K562 (cell line): ENCODE measurements around the gene MAPKAPK3. TPM values are rescaled to one million over a fixed set of nuclear protein-coding genes. Genes with fewer than 3 reads are reported as not detected.
A peak's percentile ranks its signal among the peaks of the same experiment; 100 is the strongest.

Source experiments
- ATAC-seq: fragments of 200-7000 bp; cut with Tn5 transposase; 3 replicates; pipeline ENCODE4 v1.9.1; 2020; ENCODE audit warnings: moderate library complexity
- BruUV-seq: library from RNA; stranded (reverse); fragments of 400-500 nt; replicated peaks from 2 replicates; lab custom pipeline; 2021; lab: Mats Ljungman, UMichigan
- CTCF ChIA-PET: fragments of 300-600 bp; formaldehyde crosslinking; extraction: SDS; loops from one replicate; lab custom pipeline; 2021; ENCODE audit warnings: low intra/inter-chr PET ratio; lab: Yijun Ruan, JAX
- POLR2A ChIA-PET: fragments of 300-600, 350-650 bp; sonication (Branson Sonifier 250); formaldehyde crosslinking; extraction: SDS; loops from one replicate; lab custom pipeline; 2021; ENCODE audit warnings: antibody characterized with exemption, inconsistent platforms; lab: Yijun Ruan, JAX
- DNase-seq, 4 experiments: peaks; one replicate each; pipeline versions ENCODE4 v3.0.0 to v3.0.0-alpha.2; 2011 to 2018; ENCODE audit warnings: low spot score in 3 of 4, mixed read lengths in 3 of 4; ENCODE audit errors: extremely low read depth in 1 of 4
- FAIRE-seq: peaks from 2 replicates; lab custom pipeline; 2011; peaks lifted over from hg19 to GRCh38; lab: Jason Lieb, UNC
- H2AFZ ChIP-seq: 2 replicates; pipeline ENCODE4 v1.6.0; 2011; ENCODE audit warnings: low read depth, low read length, control low read depth, inconsistent platforms
- H3K27ac ChIP-seq: fragments of 200-600 bp; 3 replicates; pipeline ENCODE4 v1.8.0; 2011; ENCODE audit warnings: low read depth, mild to moderate bottlenecking, control low read depth, inconsistent platforms, low read length, moderate library complexity, mixed read lengths; ENCODE audit errors: extremely low read depth
- H3K27me3 ChIP-seq, 2 experiments: fragments of 300-600 bp in 1 of 2; 2 replicates in 1 of 2; 3 replicates in 1 of 2; pipeline versions ENCODE4 v1.6.0 to v1.8.0; 2011; ENCODE audit warnings: inconsistent platforms in 2 of 2, low read length in 2 of 2, mild to moderate bottlenecking in 1 of 2, mixed read lengths in 1 of 2, moderate library complexity in 1 of 2; ENCODE audit not compliant: control insufficient read depth in 2 of 2, insufficient read depth in 2 of 2
- H3K36me3 ChIP-seq: fragments of 300-600 bp; 3 replicates; pipeline ENCODE4 v1.8.0; 2011; ENCODE audit warnings: mild to moderate bottlenecking, low read length, inconsistent platforms; ENCODE audit not compliant: control insufficient read depth, insufficient read depth
- H3K4me1 ChIP-seq, 2 experiments: fragments of 200-600 bp in 1 of 2; replicated peaks in 1 of 2; 2 replicates in 1 of 2; 3 replicates in 1 of 2; pipeline versions ENCODE4 v1.5.1 to v1.8.0; 2011; ENCODE audit warnings: inconsistent platforms in 2 of 2, low read length in 2 of 2, mild to moderate bottlenecking in 1 of 2, mixed read lengths in 1 of 2, moderate library complexity in 1 of 2; ENCODE audit not compliant: control insufficient read depth in 2 of 2, insufficient read depth in 2 of 2
- H3K4me2 ChIP-seq: 2 replicates; pipeline ENCODE4 v1.6.1; 2011; ENCODE audit warnings: low read length, control low read depth, inconsistent platforms, mixed read lengths; ENCODE audit not compliant: insufficient read depth
- H3K4me3 ChIP-seq: fragments of 200-600 bp; sonication (generic), shearing (Covaris generic); 2 replicates; pipeline ENCODE4 v1.5.1; 2016; ENCODE audit warnings: control low read depth, inconsistent platforms
- H3K79me2 ChIP-seq: fragments of 200-600 bp; 3 replicates; pipeline ENCODE4 v1.8.0; 2011; ENCODE audit warnings: low read length, inconsistent platforms; ENCODE audit not compliant: control insufficient read depth, insufficient read depth
- H3K9ac ChIP-seq, 2 experiments: 2 replicates each; pipeline versions ENCODE4 v1.6.0 to v1.6.1; 2011; ENCODE audit warnings: low read depth in 2 of 2, low read length in 2 of 2, control low read depth in 1 of 2, inconsistent platforms in 1 of 2, mild to moderate bottlenecking in 1 of 2, mixed read lengths in 1 of 2; ENCODE audit not compliant: insufficient read depth in 1 of 2
- H3K9me1 ChIP-seq: one replicate; pipeline ENCODE4 v1.6.0; 2011; ENCODE audit warnings: inconsistent platforms, mild to moderate bottlenecking, low read length, moderate library complexity; ENCODE audit not compliant: control insufficient read depth, insufficient read depth
- H3K9me3 ChIP-seq: replicated peaks from 2 replicates; pipeline ENCODE4 v1.5.1; 2011; ENCODE audit warnings: low read depth, low read length, inconsistent platforms; ENCODE audit not compliant: control insufficient read depth, insufficient read depth
- H4K20me1 ChIP-seq: replicated peaks from 2 replicates; pipeline ENCODE4 v1.6.1; 2011; ENCODE audit warnings: low read length, inconsistent platforms, mixed read lengths; ENCODE audit not compliant: control insufficient read depth, insufficient read depth
- CHD7 ChIP-seq: fragments of 200-600 bp; sonication (generic); IDR thresholded peaks from one replicate; pipeline ENCODE4 v1.6.1; 2012; ENCODE audit warnings: mild to moderate bottlenecking, low read depth, low read length, inconsistent platforms
- KDM5B ChIP-seq: fragments of 200-600 bp; sonication (generic); IDR thresholded peaks from 2 replicates; pipeline ENCODE4 v1.6.1; 2012; ENCODE audit warnings: low read depth, mild to moderate bottlenecking, moderate library complexity, low read length, control low read depth, inconsistent platforms; ENCODE audit not compliant: insufficient replicate concordance
- NRF1 ChIP-seq, 2 experiments: fragments of 450-650 bp; IDR thresholded peaks in 1 of 2; conservative IDR thresholded peaks in 1 of 2; 2 replicates each; pipeline ENCODE4 v1.6.1; 2014; ENCODE audit warnings: mild to moderate bottlenecking in 2 of 2
- PML ChIP-seq: IDR thresholded peaks from 2 replicates; pipeline ENCODE4 v1.6.1; 2012; ENCODE audit warnings: low read length, inconsistent platforms
- POLR2A ChIP-seq: fragments of 450-650 bp; conservative IDR thresholded peaks from 2 replicates; pipeline ENCODE4 v1.6.1; 2016
- SRSF7 ChIP-seq: fragments of 200-400 bp; formaldehyde crosslinking; optimal IDR thresholded peaks from 2 replicates; pipeline ENCODE3; 2017; ENCODE audit warnings: mild to moderate bottlenecking, low read depth, low read length
- ZFP1 ChIP-seq: fragments of 450-650 bp; formaldehyde crosslinking; IDR thresholded peaks from 2 replicates; pipeline ENCODE4 v1.4.0; 2020; ENCODE audit warnings: mild to moderate bottlenecking, mixed read lengths
- WGBS: fragments of 100-300 bp; shearing (Covaris generic); methylation state at CpG from one replicate; pipeline ENCODE4 v1.1.6; 2016; ENCODE audit warnings: low coverage, mixed read lengths; ENCODE audit not compliant: insufficient coverage; ENCODE audit errors: missing lambda C conversion rate; 5-methylcytosine and 5-hydroxymethylcytosine counted together
- in situ Hi-C: fragments of 300-500 bp; cut with MboI; formaldehyde crosslinking; loops from 4 replicates; pipeline ENCODE4 v1.15.0; 2018; ENCODE audit warnings: inconsistent platforms, mixed read lengths
- intact Hi-C: fragments of 100-400 bp; cut with micrococcal nuclease; formaldehyde crosslinking; loops from 2 replicates; pipeline ENCODE4 v1.14.2; 2022
- polyA plus RNA-seq, 8 experiments: library from polyadenylated mRNA; depleted of rRNA in 4 of 8; stranded (reverse) in 5 of 8; unstranded in 3 of 8; fragments of >200 nt; fragmentation: Nextera tagmentation in 2 of 8; fragmentation: Illumina TruSeq in 1 of 8; extraction: Ambion mirVana in 2 of 8; extraction: Trizol in 1 of 8; gene quantifications; 2 replicates each; pipeline versions ENCODE4 v1.2.1 to v1.2.3, GENCODE V29; 2011 to 2014; ENCODE audit warnings: inconsistent platforms in 1 of 8, missing spikeins in 1 of 8
- total RNA-seq, 7 experiments: library from RNA; depleted of rRNA in 6 of 7; stranded (reverse); fragments of >200 nt in 6 of 7; fragmentation: Illumina TruSeq in 2 of 7; extraction: Trizol in 2 of 7; gene quantifications; 2 replicates each; pipeline versions ENCODE4 v1.2.1 to v1.2.3, GENCODE V29; 2011 to 2021; ENCODE audit warnings: low replicate concordance in 1 of 7
- TF ChIP-seq, protein P1 (sequence below): IDR thresholded peaks from 2 replicates; pipeline ENCODE4 v1.6.1; 2012; ENCODE audit warnings: low read depth, low read length, improper control_type of control experiment, borderline replicate concordance

The MAPKAPK3 gene
- total and polyA plus RNA-seq, 9 of the 15 experiments (the other 6 are each of a cell fraction or from before 2014, with no cell fraction given) = 8.0 to 56.4 (median 41.2) TPM

DNA sequence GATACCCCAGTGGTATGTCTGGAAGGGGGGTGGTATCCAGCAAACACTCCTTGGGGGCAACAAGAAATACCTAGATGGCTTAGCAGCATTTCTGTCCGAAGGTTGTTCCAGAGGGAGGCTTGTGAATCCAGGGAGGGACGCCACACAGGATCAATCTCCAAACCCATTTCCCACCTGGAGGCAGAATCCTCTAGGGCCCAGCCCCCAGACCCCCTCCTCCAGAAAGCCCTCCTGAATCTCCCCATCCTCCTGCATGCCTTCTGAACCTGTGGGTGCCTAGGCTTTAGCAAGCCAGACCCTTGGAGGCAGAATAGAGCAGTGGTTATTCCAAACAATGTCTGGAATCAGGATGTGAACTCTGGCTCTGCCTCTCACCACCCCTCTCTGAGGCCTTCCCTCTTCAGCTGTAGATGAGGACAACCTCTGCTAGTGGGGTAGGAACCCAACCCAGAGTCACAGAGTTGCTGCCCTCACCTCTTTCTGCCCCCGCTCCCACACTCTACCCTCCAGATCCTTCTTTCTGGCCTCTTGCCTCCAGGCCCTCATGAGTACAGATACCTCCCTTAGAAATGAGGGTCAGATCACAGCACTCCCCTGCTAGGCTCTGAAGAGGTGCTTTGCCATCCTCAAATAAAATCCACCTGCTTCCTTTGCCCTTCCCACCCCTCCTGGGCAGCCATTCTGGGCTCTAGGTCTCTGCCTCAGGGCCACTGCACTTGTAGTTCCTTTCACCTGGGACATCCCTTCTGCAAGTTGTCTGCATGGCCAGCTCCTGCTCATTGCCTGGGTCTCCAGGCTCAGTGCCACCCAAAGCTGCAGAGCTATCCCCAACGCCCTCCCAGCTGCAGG lies 13.5 kb upstream of the MAPKAPK3 start:
- H3K27ac ChIP-seq = peak overlapping the region; percentile 96
- FAIRE-seq (no peak), DNase-seq (no peak), ATAC-seq (no peak)
- H4K20me1 ChIP-seq = peaks cover 17% of the 10 kb centered on the region
- BruUV-seq = no TSS peak
- H3K9ac ChIP-seq = peak overlapping the region; percentile 74 to 89; a peak in 3 of 4 replicates
- POLR2A ChIA-PET = interaction anchor here (0.9 to 4.8 kb wide), 9 partner anchors 8 to 34 kb away, joined by 3 to 44 read pairs (median 6); partner anchors contain the start of genes CISH and HEMK1
- peaks cover 3% of the 10 kb centered on the region for H3K9me1 ChIP-seq
- peaks cover 51% of the 10 kb centered on the region for H3K36me3 ChIP-seq
- H2AFZ ChIP-seq = no peak overlapping the region
- peaks cover 76% of the 10 kb centered on the region in 2 experiments for H3K4me1 ChIP-seq
- H3K79me2 ChIP-seq = peaks cover 58% of the 10 kb centered on the region
- in situ Hi-C loops (no loop called here), intact Hi-C loops (no loop called here)
- WGBS = 44% methylated on average over 3 of the region's 4 CpGs
- H3K4me3 ChIP-seq = no peak overlapping the region
- CTCF ChIA-PET = no interaction called here
- peak overlapping the region; percentile 33; the same call in 1 of the 2 replicates for H3K4me2 ChIP-seq
- H3K9me3 ChIP-seq = no peaks in the 10 kb centered on the region
- H3K27me3 ChIP-seq = no peaks in the 10 kb centered on the region
- TF ChIP-seq, protein P1, sequence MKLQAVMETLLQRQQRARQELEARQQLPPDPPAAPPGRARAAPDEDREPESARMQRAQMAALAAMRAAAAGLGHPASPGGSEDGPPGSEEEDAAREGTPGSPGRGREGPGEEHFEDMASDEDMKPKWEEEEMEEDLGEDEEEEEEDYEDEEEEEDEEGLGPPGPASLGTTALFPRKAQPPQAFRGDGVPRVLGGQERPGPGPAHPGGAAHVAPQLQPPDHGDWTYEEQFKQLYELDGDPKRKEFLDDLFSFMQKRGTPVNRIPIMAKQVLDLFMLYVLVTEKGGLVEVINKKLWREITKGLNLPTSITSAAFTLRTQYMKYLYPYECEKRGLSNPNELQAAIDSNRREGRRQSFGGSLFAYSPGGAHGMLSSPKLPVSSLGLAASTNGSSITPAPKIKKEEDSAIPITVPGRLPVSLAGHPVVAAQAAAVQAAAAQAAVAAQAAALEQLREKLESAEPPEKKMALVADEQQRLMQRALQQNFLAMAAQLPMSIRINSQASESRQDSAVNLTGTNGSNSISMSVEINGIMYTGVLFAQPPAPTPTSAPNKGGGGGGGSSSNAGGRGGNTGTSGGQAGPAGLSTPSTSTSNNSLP = no peak
- TF ChIP-seq KDM5B = peak; percentile 30
- 0 out of 2 replicates have a peak, but pooled peaks have one; percentile 50 for TF ChIP-seq POLR2A
- peak; percentile 15; the same call in 1 of the 2 replicates for TF ChIP-seq PML
- no peak for TF ChIP-seq ZFP1 (CRISPR knock-in tag)
- TF ChIP-seq SRSF7 = no peak
- no peak for TF ChIP-seq CHD7
- no peak for TF ChIP-seq NRF1 (conservative IDR thresholded peaks at IDR 0.05 in 1 of 2, IDR thresholded peaks at IDR 0.05 in 1 of 2)
